Endothelial cell of umbilical vein (primary cell): ENCODE measurements around the gene RASSF3. TPM values are rescaled to one million over a fixed set of nuclear protein-coding genes. Genes with fewer than 3 reads are reported as not detected.

Source experiments
- BruUV-seq: library from RNA; stranded (reverse); fragments of 400-500 nt; replicated peaks from 2 replicates; lab custom pipeline; 2021; lab: Mats Ljungman, UMichigan
- CTCF ChIA-PET: fragments of 300-600, 350-600 bp; sonication (Branson Sonifier 250); formaldehyde crosslinking; loops from one replicate; lab custom pipeline; 2021; ENCODE audit warnings: antibody characterized with exemption, inconsistent platforms; lab: Charles Lee
- POLR2A ChIA-PET: fragments of 300-600, 350-600 bp; sonication (Branson Sonifier 250); formaldehyde crosslinking; loops from one replicate; lab custom pipeline; 2021; ENCODE audit warnings: antibody characterized with exemption, inconsistent platforms; lab: Charles Lee
- DNase-seq: peaks from one replicate; pipeline ENCODE4 v3.0.0-alpha.2; 2011; ENCODE audit warnings: low read depth, low spot score
- FAIRE-seq: peaks from 2 replicates; lab custom pipeline; 2011; peaks lifted over from hg19 to GRCh38; lab: Jason Lieb, UNC
- H2AFZ ChIP-seq: 2 replicates; pipeline ENCODE4 v1.6.0; 2012; ENCODE audit warnings: low read depth, low read length, control low read depth, inconsistent platforms
- H3K27ac ChIP-seq: 2 replicates; pipeline ENCODE4 v1.5.1; 2011; ENCODE audit warnings: low read depth, mild to moderate bottlenecking, control low read depth, low read length, moderate library complexity; ENCODE audit not compliant: insufficient read depth
- H3K27me3 ChIP-seq, 2 experiments: 2 replicates each; pipeline versions ENCODE4 v1.6.0 to v1.6.1; 2011; ENCODE audit warnings: low read length in 2 of 2, mixed read lengths in 1 of 2; ENCODE audit not compliant: control insufficient read depth in 2 of 2, insufficient read depth in 2 of 2
- H3K36me3 ChIP-seq, 2 experiments: 2 replicates in 1 of 2; 3 replicates in 1 of 2; pipeline ENCODE4 v1.5.1; 2011; ENCODE audit warnings: low read length in 2 of 2, mild to moderate bottlenecking in 1 of 2, moderate library complexity in 1 of 2; ENCODE audit not compliant: control insufficient read depth in 2 of 2, insufficient read depth in 2 of 2; ENCODE audit errors: extremely low read depth in 1 of 2
- H3K4me1 ChIP-seq: 3 replicates; pipeline ENCODE4 v1.5.1; 2011; ENCODE audit warnings: mild to moderate bottlenecking, low read length; ENCODE audit not compliant: control insufficient read depth, insufficient read depth; ENCODE audit errors: extremely low read depth
- H3K4me2 ChIP-seq: 2 replicates; pipeline ENCODE4 v1.6.1; 2011; ENCODE audit warnings: low read length, control low read depth, mixed read lengths; ENCODE audit not compliant: insufficient read depth
- H3K4me3 ChIP-seq, 3 experiments: fragments of 200-600 bp in 1 of 3; sonication (generic), shearing (Covaris generic) in 1 of 3; replicated peaks in 1 of 3; 2 replicates each; pipeline ENCODE4 v1.5.1; 2011 to 2016; ENCODE audit warnings: control low read depth in 3 of 3, low read length in 3 of 3, mild to moderate bottlenecking in 2 of 3, inconsistent platforms in 1 of 3, low read depth in 1 of 3, moderate library complexity in 1 of 3; ENCODE audit not compliant: insufficient read depth in 1 of 3
- H3K79me2 ChIP-seq: 2 replicates; pipeline ENCODE4 v1.6.0; 2012; ENCODE audit warnings: low read length, inconsistent platforms; ENCODE audit not compliant: control insufficient read depth, insufficient read depth
- H3K9ac ChIP-seq: replicated peaks from 2 replicates; pipeline ENCODE3; 2011; ENCODE audit warnings: low read length, control low read depth; ENCODE audit not compliant: insufficient read depth; ENCODE audit errors: extremely low read depth
- H3K9me1 ChIP-seq: replicated peaks from 3 replicates; pipeline ENCODE4 v1.6.0; 2011; ENCODE audit warnings: mild to moderate bottlenecking, low read length; ENCODE audit not compliant: control insufficient read depth, insufficient read depth; ENCODE audit errors: extremely low read depth
- H3K9me3 ChIP-seq: replicated peaks from 2 replicates; pipeline ENCODE4 v1.5.1; 2012; ENCODE audit warnings: low read length, inconsistent platforms; ENCODE audit not compliant: control insufficient read depth, insufficient read depth
- H4K20me1 ChIP-seq: replicated peaks from 2 replicates; pipeline ENCODE3; 2011; ENCODE audit warnings: mild to moderate bottlenecking, low read length; ENCODE audit not compliant: control insufficient read depth, insufficient read depth; ENCODE audit errors: extremely low read depth
- CTCF ChIP-seq, 2 donors: IDR thresholded peaks; 1 replicate in 1 of 2; 2 replicates in 1 of 2; pipeline ENCODE4 v1.5.1; 2011; ENCODE audit warnings: low read length in 2 of 2, mild to moderate bottlenecking in 2 of 2, moderate library complexity in 2 of 2, control low read depth in 1 of 2, inconsistent platforms in 1 of 2, low read depth in 1 of 2; ENCODE audit not compliant: insufficient read depth in 1 of 2; ENCODE audit errors: extremely low read depth in 1 of 2
- EZH2 ChIP-seq: IDR thresholded peaks from 2 replicates; pipeline ENCODE4 v1.6.1; 2012; ENCODE audit warnings: borderline replicate concordance, low read depth, mild to moderate bottlenecking, moderate library complexity, low read length, inconsistent platforms; ENCODE audit not compliant: severe bottlenecking
- FOS ChIP-seq: IDR thresholded peaks from 2 replicates; pipeline ENCODE4 v1.6.1; 2011; ENCODE audit warnings: mild to moderate bottlenecking, low read length, moderate library complexity, borderline replicate concordance; ENCODE audit not compliant: insufficient read depth
- GATA2 ChIP-seq: IDR thresholded peaks from 2 replicates; pipeline ENCODE4 v1.7.0; 2011; ENCODE audit warnings: low read depth, mild to moderate bottlenecking, moderate library complexity, mixed read lengths, low read length; ENCODE audit not compliant: insufficient read length, insufficient read depth
- JUN ChIP-seq: IDR thresholded peaks from 2 replicates; pipeline ENCODE4 v1.6.1; 2011; ENCODE audit warnings: borderline replicate concordance, low read depth; ENCODE audit not compliant: insufficient read length, insufficient read depth
- MYC ChIP-seq: IDR thresholded peaks from one replicate; pipeline ENCODE4 v1.6.1; 2011; ENCODE audit warnings: mild to moderate bottlenecking, low read depth, low read length
- POLR2A ChIP-seq: IDR thresholded peaks from 2 replicates; pipeline ENCODE4 v1.6.1; 2012; ENCODE audit warnings: low read depth, mild to moderate bottlenecking, control low read depth, low read length
- POLR2AphosphoS5 ChIP-seq: IDR thresholded peaks from 2 replicates; pipeline ENCODE4 v1.6.1; 2012; ENCODE audit warnings: low read depth, mild to moderate bottlenecking, control low read depth, low read length, moderate library complexity; ENCODE audit not compliant: insufficient read depth
- dilution Hi-C: fragments of 300-500 bp; cut with MboI; formaldehyde crosslinking; loops from one replicate; pipeline ENCODE4 v1.15.0; 2019; ENCODE audit warnings: low sequenced_read_pairs; ENCODE audit not compliant: extremely low pct_ligation_motif_present
- intact Hi-C: fragments of 100-400 bp; cut with micrococcal nuclease; formaldehyde crosslinking; loops from one replicate; pipeline ENCODE4 v1.10.0; 2022
- polyA plus RNA-seq, 4 experiments: library from polyadenylated mRNA; depleted of rRNA in 3 of 4; stranded (reverse) in 3 of 4; unstranded in 1 of 4; fragments of >200 nt; gene quantifications; 2 replicates each; pipeline versions ENCODE4 v1.2.1 to v1.2.3, GENCODE V29; 2011 to 2012; ENCODE audit warnings: missing spikeins in 1 of 4
- total RNA-seq: library from RNA; stranded (reverse); gene quantifications from 2 replicates; pipeline ENCODE4 v1.2.3, GENCODE V29; 2021
- TF ChIP-seq, protein P1 (sequence below): IDR thresholded peaks from 2 replicates; pipeline ENCODE4 v1.6.1; 2011; ENCODE audit not compliant: insufficient read depth, insufficient read length

Gene RASSF3
- total and polyA plus RNA-seq, 2 donors (not counting 3 experiments of a cell fraction or from before 2014, with no cell fraction given), result 20.2 to 60.8 TPM

- H3K4me1 ChIP-seq, result no peaks in the 10 kb centered on the region
- no peak overlapping the region for H3K27ac ChIP-seq
- no peak overlapping the region for H3K4me3 ChIP-seq
- H3K36me3 ChIP-seq, result no peaks in the 10 kb centered on the region
- H3K4me2 ChIP-seq, result no peak overlapping the region
- no peak for TF ChIP-seq POLR2AphosphoS5
- no peak for TF ChIP-seq POLR2A
- TF ChIP-seq, protein P1, sequence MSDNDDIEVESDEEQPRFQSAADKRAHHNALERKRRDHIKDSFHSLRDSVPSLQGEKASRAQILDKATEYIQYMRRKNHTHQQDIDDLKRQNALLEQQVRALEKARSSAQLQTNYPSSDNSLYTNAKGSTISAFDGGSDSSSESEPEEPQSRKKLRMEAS, result no peak
- TF ChIP-seq GATA2, result no peak
- no peak for TF ChIP-seq MYC
- TF ChIP-seq EZH2, result no peak
- TF ChIP-seq JUN, result no peak
- TF ChIP-seq FOS, result no peak
- no peak for TF ChIP-seq CTCF (IDR thresholded peaks at IDR 0.05; ENCODE audit: extremely low read depth in 1 of 2, insufficient read depth in 1 of 2, low read depth in 1 of 2, low read length in 2 of 2)
- no peak overlapping the region for H2AFZ ChIP-seq
- BruUV-seq, result no TSS peak
- H3K27me3 ChIP-seq, result no peaks in the 10 kb centered on the region
- ChIA-PET CTCF (interaction anchor here (1.2 to 1.6 kb wide), 2 partner anchors 9 to 11 kb away, joined by 4 read pairs; no protein-coding TSS in a partner anchor), POLR2A (no interaction called here)
- FAIRE-seq, result no peak
- dilution Hi-C loops, result no loop called here
- H3K79me2 ChIP-seq, result no peaks in the 10 kb centered on the region
- no peaks in the 10 kb centered on the region for H3K9me1 ChIP-seq
- DNase-seq, result no peak
- no peak overlapping the region for H3K9ac ChIP-seq
- H3K9me3 ChIP-seq, result no peaks in the 10 kb centered on the region
- H4K20me1 ChIP-seq, result no peaks in the 10 kb centered on the region
- intact Hi-C loops, result no loop called here
Observed at GRCh38 chr12:64590183-64590582, 20.1 kb upstream of the RASSF3 start.
